GM13976 (cell line): ENCODE results near the gene SPEF1.
A peak's percentile ranks its signal among the peaks of the same experiment; 100 is the strongest.

Source experiments
- DNase-seq: peaks from one replicate; pipeline ENCODE4 v3.0.0; 2012; ENCODE audit warnings: low spot score
- in situ Hi-C: fragments of 300-500 bp; cut with MboI; formaldehyde crosslinking; loops from one replicate; pipeline ENCODE4 v1.12.0; 2022; ENCODE audit warnings: low sequenced_read_pairs, mixed read lengths, inconsistent platforms; ENCODE audit not compliant: unreplicated experiment
- TF ChIP-seq, protein P1 (sequence below): IDR thresholded peaks from 2 replicates; pipeline ENCODE4 v1.5.1; 2012; ENCODE audit warnings: borderline replicate concordance, mild to moderate bottlenecking; ENCODE audit not compliant: insufficient read depth; ENCODE audit errors: extremely low read depth, missing control alignments, control extremely low read depth

Gene SPEF1

DNA sequence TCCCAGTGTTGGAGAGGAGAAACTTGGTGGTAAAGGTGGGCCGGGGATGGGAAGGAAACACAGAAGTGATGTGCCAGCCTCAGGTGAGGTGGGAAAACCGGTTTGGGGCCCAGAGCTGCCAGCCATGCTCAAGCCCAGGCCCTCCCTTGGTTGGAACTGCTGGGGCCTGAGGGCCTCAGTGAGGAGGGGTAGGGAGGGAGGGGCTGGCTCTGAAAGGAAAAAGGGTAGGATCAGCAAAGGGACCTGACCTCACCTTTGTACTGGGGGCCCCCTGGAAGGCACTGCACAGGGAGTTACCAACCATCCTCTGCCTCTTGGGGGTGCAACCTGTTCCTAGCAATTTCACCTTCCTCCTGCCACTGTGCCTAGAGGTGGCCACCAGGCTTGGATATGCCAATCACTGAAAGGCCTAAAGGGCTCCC, 1.8 kb upstream of the SPEF1 start:
- in situ Hi-C loops = no loop called here
- TF ChIP-seq, protein P1, sequence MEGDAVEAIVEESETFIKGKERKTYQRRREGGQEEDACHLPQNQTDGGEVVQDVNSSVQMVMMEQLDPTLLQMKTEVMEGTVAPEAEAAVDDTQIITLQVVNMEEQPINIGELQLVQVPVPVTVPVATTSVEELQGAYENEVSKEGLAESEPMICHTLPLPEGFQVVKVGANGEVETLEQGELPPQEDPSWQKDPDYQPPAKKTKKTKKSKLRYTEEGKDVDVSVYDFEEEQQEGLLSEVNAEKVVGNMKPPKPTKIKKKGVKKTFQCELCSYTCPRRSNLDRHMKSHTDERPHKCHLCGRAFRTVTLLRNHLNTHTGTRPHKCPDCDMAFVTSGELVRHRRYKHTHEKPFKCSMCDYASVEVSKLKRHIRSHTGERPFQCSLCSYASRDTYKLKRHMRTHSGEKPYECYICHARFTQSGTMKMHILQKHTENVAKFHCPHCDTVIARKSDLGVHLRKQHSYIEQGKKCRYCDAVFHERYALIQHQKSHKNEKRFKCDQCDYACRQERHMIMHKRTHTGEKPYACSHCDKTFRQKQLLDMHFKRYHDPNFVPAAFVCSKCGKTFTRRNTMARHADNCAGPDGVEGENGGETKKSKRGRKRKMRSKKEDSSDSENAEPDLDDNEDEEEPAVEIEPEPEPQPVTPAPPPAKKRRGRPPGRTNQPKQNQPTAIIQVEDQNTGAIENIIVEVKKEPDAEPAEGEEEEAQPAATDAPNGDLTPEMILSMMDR = no peak
- no peak for DNase-seq

DNA sequence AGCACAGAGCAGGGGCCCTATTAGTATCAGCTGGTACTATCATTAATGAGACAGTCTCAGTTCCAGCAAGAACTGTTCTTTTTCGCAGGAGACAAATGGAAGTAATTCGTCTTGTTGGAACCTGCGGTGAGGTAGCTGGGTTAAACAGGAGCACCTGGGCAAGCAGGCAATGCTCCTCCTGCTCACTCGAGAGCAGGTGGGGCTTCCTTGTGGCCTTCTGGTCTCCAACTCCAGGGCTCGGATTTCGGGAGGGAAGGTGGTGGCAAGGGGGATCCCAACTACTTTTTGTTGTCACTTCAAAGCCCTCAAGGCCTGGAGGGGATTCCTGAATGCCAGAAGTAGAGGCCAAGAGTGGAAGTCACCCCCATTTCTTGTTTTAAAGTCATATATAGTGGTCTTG, 1.3 kb upstream of the SPEF1 start:
- no peak for DNase-seq
- in situ Hi-C loops = no loop called here
- TF ChIP-seq, protein P1 = no peak

DNA sequence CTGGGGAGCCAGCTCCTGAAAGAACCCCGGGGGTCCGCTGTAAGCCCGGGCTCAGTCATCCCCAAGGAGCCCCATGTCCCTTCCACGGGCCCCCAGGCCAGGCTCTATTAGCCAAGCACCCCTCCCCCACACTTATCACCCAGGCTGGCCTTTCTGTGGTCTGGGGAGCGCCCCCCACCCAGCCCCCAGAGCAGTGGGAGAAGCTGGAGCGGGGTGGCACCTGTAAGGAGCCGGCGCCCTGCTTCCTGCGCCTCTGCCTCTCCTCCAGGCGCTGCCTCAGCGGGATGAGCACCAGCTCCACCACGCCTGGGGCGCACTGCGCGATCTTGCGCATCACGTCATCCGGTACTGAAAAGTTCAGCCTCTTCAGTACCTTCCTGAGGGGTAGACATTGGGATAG, 2.3 kb downstream of the SPEF1 start:
- in situ Hi-C loops = no loop called here
- DNase-seq = no peak
- TF ChIP-seq, protein P1 = no peak

DNA sequence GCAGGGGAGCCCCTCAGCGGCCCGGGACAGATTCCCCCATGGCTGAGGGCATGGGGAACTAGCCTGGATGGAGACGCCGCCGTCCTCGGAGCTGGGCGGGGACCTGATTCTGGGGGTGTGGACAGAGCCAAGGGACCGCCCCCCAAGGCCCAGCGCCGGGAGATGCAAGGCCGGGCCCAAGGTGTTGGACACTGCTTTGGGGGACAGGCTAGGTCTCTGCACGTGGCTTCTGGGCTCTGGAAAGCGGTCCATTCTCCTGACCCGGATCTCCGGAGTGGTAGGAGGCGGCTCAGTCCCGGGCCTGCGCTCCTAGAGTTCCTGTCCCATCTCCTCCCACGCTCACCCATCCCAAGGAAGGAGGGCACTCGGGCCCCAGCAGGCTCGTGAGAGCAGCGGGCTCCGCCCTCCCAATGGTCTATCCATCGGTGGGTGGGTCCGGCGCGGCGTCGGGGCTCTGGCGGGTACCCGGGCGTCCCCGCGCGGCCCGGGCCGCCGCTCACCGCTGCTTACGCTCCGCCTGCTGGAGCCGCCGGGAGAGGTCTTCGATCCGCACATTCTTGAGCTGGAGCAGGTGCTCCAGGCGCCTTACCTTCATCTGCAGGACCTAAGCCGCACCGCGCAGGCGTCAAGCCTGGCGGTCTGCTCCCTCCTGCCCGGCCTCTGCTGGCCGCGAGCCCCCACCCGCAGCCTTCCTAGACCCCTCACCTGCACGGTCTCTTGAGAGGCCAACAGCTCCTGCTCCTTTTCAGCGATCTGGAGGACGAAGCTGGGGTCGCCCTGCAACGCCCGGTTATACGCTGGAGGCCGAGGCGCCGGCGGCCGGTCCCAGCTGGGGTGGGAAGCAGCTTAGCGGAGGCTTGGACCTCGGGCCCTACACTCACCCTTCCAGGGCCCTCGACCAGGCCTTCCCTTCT, 3.3 kb downstream of the SPEF1 start:
- peak; percentile 77 for DNase-seq
- in situ Hi-C loops = no loop called here
- TF ChIP-seq, protein P1 = no peak

DNA sequence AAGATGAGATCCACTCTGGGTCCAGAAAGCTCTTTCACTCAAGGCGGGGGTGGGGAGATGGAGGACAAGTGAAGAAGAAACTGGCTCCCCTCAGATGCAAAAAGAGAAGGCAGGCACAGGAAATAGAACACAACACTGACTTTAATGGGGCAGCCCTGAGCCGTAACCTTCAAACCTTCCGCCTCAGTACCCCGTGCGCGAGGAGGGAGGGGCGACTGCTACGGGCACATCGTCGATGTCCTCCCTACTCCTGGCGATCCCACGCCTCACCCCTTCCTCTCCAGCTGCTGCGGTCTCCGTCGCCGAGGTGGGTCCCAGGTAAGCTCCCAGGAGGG, 3.9 kb downstream of the SPEF1 start:
- DNase-seq = no peak
- in situ Hi-C loops = no loop called here
- TF ChIP-seq, protein P1 = no peak

DNA sequence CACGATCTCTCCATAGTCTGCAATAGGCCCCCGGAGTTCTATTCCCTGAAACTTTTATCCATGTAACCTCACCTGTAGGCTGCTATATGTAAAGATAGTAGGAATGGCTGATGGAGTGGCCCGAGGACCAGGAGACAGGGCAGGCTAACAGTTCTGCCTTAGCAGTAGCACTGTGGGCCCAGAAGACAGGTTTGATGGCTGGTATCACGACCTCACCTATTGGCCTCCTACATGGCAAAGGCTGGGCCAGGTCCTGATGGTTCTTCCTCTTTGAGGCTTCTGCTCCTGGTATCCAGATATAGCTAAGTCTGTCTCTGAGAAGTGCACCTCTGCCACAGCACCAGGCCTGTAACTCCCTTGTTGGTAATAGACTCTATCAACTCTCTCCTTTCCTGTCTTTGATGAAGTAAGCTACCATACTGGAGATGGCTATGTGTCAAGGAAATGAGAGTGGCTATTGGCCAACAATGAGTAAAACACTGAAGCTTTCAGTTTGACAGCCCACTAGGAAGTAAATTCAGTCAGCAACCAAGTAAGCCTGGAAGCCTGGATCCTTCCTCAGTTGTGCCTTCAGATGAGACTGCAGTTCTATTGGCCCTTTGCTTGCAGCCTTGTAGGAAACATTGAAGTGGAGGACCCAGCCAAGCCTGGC, 5.7 kb downstream of the SPEF1 start:
- TF ChIP-seq, protein P1 = no peak
- no peak for DNase-seq
- in situ Hi-C loops = no loop called here
